Suprapubic skin (tissue), 4 donors: ENCODE results near the gene AMPH.

Source experiments
- EP300 ChIP-seq: sonication (generic); formaldehyde crosslinking; IDR thresholded peaks from one replicate; pipeline ENCODE4 v1.6.1; 2017; ENCODE audit warnings: antibody characterized with exemption
- POLR2A ChIP-seq, 2 donors: fragments of 450-650 bp; IDR thresholded peaks; one replicate each; pipeline ENCODE4 v1.6.1; 2017; ENCODE audit warnings: antibody characterized with exemption in 2 of 2, mild to moderate bottlenecking in 2 of 2, moderate library complexity in 2 of 2
- POLR2AphosphoS5 ChIP-seq, 3 donors: sonication (generic); formaldehyde crosslinking; IDR thresholded peaks; one replicate each; pipeline ENCODE4 v1.6.1; 2017; ENCODE audit warnings: antibody characterized with exemption in 3 of 3
- TF ChIP-seq, protein P1 (sequence below), 2 donors: fragments of 200-600 bp in 1 of 2; fragments of 450-650 bp in 1 of 2; sonication (generic) in 1 of 2; IDR thresholded peaks; one replicate each; pipeline ENCODE4 v1.5.1; 2016 to 2019; ENCODE audit warnings: antibody characterized with exemption in 2 of 2, mild to moderate bottlenecking in 1 of 2, moderate library complexity in 1 of 2

DNA sequence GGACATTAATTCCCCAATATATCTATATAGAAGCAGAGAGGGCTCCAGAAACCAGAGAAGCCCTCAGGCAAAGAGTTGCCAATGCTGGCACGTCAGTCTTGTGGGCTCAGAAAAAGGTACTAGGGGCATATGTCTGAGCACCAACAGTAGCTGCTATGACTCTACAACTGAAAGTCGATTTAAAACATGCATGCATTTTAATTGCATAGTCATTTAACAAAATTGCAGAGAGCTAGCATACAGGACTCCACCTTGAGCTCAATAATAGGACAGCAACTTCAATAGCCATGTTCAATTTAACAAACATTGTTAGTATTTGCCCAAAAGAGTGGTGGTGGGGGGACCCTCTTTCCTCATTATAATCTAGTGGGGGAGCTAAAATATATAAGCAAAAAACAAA is 126.5 kb downstream of the AMPH start:
- no peak for TF ChIP-seq EP300
- TF ChIP-seq, protein P1, sequence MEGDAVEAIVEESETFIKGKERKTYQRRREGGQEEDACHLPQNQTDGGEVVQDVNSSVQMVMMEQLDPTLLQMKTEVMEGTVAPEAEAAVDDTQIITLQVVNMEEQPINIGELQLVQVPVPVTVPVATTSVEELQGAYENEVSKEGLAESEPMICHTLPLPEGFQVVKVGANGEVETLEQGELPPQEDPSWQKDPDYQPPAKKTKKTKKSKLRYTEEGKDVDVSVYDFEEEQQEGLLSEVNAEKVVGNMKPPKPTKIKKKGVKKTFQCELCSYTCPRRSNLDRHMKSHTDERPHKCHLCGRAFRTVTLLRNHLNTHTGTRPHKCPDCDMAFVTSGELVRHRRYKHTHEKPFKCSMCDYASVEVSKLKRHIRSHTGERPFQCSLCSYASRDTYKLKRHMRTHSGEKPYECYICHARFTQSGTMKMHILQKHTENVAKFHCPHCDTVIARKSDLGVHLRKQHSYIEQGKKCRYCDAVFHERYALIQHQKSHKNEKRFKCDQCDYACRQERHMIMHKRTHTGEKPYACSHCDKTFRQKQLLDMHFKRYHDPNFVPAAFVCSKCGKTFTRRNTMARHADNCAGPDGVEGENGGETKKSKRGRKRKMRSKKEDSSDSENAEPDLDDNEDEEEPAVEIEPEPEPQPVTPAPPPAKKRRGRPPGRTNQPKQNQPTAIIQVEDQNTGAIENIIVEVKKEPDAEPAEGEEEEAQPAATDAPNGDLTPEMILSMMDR (IDR thresholded peaks at IDR 0.05), result no peak
- TF ChIP-seq POLR2A (IDR thresholded peaks at IDR 0.05), result no peak
- no peak for TF ChIP-seq POLR2AphosphoS5 (IDR thresholded peaks at IDR 0.05)
